Suppressor macrophage treated with lipopolysaccharide for 1 hour (primary cell): ENCODE data around the gene SLC10A1.
"Not testable (repeated sequence)": the region's sequence is repeated elsewhere in the genome, so short reads cannot be mapped to it uniquely, and the experiment has no call there.

Experiments
- DNase-seq, 3 donors: peaks; one replicate each; pipeline ENCODE4 v3.0.0-alpha.2; 2020 to 2022

Gene SLC10A1

DNA sequence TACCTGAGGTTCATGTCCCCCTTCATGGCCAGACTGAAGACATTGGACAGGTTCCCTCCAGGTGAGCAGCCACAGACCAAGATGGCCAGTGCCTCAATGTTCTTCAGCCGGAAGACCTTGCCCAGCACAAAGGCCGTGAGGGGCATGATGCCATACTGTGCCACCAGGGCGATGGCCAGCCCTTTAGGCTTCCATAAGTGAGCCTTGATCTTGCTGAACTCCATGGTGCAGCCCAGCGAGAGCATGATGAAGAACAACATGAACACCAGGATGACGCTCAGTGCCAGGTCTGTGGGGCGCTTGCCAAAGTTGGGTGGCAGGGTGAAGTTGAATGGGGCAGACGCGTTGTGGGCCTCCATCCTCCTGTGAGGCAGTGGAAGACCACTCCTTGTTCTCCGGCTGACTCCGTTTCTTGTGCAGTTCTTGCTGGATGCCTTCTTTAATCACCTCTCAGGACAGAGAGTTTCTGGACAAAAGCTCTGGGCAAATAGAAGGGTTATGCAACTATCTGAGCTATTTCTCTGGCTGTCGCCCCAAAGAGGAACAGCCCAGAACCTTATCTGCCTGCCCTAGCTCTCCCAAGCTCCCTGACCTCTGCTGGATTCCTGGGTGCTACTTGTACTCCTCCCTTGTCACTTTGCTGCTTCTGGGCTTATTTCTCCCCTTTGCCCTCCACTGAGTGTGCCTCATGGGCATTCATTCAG is at the start of gene SLC10A1:
SLC10A1 (minus strand) TSS at position 445 of the 704 bp plus-strand sequence; CDS start at position 359, 86 bp downstream.
- no peak for DNase-seq

- no peak for DNase-seq
Observed at GRCh38 chr14:69845787-69846186, 48.7 kb upstream of the SLC10A1 start.

- peak in 1 of 3 donors; percentile 5 for DNase-seq
Observed at GRCh38 chr14:69845050-69845581, 48.1 kb upstream of the SLC10A1 start.

DNA sequence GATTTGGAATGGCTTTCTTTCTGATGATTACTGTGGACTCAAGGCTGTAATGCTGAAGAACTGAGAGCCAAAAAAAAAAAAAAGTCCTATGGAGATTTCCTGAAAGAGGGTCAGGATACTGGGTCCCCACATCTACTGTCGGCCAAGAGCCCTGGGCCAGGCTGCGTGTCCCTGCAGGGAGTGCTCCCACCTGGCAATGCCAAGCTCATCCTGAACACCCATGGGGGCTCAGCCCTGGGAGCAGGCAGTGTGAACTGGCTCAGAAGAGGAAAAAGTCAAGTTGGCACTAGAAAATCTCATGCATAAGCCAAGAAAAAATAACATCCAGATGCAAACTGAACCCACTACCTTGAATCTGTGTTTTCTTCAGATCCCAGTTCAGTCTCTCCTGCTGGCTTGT is 47.1 kb upstream of the SLC10A1 start:
- no peak for DNase-seq

DNA sequence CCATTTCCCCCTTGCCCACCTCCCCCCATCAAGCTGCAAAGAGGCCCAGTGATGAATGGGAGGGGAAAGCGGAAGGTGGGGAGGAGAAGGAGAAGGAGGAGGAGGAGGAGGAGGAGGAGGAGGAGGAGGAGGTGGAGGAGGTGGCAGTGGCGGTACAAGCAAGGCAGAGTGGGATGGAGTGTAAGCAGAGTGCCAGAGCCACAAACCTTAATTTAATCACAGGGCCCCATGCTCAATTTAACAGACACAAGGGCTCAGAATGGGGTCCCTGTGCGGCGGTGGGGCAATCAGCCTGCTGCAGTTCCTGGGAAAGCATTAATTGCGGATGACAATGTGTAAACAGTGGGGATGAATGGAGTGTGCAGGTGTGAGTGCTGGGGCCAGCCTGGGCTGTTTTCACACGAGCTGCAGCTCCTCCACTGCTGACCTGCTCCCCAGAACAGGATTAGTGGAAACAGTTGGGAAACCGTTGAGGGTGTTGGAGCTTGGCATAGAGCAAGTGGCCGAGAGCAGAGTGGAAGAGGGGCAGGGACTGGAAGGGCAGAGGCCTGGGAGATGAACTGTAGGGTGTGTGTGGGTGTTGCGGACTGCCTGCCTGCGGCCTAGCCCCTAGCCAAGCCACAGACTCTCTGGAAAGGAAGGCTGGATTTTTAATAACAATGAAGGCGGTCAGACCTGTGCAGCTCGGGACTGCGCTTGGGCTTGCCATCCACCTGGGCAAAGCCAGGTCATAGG is 45.8 kb upstream of the SLC10A1 start:
- DNase-seq: no peak

DNA sequence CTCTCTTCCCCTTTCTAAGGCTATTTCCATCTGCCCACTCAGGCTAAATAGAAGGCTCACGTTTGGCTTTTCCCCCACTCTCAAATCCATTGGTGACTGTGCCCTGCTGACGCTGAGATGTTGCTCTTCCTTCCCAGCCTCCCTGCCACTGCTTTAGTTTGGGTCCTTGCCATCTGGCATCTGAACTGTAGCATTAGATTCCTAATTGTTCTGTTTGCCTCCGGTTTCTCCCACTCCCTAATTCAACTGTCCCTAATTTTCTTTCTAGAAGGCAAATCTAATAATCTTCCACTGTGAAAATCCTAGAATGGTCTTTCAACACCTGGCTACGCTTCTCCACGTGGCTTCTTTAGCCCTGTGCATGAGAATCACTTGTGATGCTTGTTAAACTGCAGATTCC is 44.6 kb upstream of the SLC10A1 start:
- peak; percentile 17 to 32 (median 20) for DNase-seq

DNA sequence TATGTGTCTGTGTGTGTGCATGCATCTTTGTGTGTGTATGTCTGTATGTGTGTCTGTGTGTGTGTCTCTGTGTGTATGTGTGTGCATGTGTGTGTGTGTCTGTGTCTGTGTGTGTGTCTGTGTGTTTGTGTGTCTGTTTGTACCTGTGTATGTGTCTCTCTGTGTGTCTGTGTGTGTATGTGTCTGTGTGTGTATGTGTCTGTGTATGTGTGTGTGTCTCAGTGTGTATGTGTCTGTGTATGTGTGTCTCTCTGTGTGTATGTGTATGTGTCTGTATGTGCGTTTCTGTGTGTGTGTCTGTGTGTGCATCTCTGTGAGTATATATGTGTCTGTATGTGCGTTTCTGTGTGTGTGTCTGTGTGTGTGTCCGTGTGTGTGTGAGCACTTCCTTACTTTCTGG is 42.6 kb upstream of the SLC10A1 start:
- no peak for DNase-seq

- no peak for DNase-seq
Observed at GRCh38 chr14:69838881-69839416, 41.9 kb upstream of the SLC10A1 start.

DNA sequence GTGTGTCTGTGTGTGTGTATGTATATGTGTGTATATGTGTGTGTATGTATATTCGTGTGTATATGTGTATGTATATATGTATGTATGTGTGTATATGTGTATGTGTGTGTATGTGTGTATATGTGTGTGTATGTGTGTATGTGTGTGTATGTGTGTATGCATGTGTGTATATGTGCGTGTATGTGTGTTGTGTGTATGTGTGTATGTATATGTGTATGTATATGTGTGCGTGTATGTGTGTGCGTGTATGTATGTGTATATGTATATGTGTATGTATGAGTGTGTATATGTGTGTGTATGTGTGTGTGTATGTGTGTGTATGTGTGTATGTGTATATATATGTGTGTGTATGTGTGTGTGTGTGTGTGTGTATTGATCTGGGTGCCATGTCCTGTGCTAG is 31.8 kb upstream of the SLC10A1 start:
- no peak for DNase-seq

DNA sequence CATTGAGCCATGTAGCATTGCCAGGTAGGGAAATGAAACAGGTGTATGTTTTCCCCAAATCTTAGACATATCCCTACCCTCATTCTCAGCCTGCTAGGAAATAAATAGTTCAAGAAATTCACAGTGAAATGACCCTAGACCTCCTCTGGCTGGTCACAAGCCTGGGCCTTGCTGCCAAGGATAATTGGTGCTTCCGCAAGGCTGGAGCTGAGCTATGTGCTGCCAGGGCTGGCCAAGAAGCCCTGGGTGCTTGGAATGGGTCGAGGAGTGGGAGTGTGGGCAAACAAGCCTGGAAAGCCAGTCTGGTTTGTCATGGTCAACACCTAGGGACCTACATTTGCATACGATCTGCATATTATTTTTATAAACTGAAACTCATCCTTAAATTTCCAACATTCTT is 31.3 kb upstream of the SLC10A1 start:
- no peak for DNase-seq

GRCh38 chr14:69827560-69827959 is 30.5 kb upstream of the SLC10A1 start:
- DNase-seq: no peak

GRCh38 chr14:69822456-69822855 is 25.4 kb upstream of the SLC10A1 start:
- no peak for DNase-seq

DNA sequence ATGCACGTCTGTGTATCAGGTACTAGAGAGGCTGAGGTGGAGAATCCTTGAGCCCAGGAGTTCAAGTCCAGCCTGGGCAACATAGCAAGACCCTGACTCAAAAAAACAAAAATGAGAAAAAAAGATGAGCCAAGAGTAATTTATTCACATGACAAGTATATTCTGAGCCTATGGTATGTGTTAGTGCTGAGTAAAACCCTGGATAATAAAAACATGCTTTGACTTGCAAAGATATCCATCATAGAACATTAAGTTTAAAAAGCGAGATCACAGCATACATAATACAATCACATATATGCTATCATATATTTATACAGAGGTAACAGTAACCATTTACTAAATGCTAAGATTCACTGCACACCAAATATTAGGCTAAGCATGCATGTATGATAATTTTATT is 23.9 kb upstream of the SLC10A1 start:
- DNase-seq: no peak

DNA sequence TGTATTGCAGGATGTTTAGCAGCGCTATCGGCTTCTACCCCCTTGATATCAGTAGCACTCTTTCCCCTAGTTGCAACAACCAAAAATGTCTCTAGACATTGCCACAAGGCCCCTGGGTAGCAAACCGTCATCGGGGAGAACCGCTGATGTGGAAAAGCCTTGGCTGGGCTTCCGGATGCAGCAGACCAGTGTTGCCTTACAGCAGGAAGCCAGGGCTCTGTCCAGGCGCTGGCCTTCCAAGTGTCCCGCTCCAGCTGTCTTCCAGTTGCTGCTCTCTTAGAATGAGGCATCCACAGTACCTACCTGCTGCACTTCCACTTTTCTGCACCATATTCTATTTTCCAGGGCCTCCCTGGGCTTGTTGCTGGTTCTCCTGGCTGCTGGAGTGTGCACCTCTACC is 22.6 kb upstream of the SLC10A1 start:
- DNase-seq: no peak

GRCh38 chr14:69818758-69819191 is 21.7 kb upstream of the SLC10A1 start:
- DNase-seq: peak; percentile 70 to 85 (median 79)

- DNase-seq: no peak
Observed at GRCh38 chr14:69816216-69816615, 19.2 kb upstream of the SLC10A1 start.

GRCh38 chr14:69815556-69815955 is 18.5 kb upstream of the SLC10A1 start:
- no peak for DNase-seq

GRCh38 chr14:69814397-69814796 is 17.4 kb upstream of the SLC10A1 start:
- DNase-seq: no peak

DNA sequence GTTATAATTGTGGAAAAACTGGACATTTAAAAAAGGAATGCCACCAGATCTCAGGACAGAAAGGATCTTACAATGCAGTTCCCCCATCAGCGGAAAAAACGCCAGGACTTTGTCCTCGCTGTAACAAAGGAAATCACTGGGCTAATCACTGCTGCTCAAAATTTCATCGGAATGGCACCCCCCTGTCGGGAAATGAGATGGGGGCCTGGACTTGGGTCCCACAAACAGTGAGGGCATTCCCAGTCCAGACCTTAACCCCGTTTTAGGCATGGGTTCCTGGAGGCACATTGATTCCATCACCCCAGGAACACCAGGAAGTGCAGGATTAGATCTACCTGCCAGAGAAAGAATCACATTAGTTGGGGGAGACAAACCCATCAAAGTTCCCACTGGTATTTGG is 16.3 kb upstream of the SLC10A1 start:
- not testable (repeated sequence) for DNase-seq

- DNase-seq: no peak
Observed at GRCh38 chr14:69812711-69813110, 15.7 kb upstream of the SLC10A1 start.

- DNase-seq: peak in 1 of 3 donors; percentile 3
Observed at GRCh38 chr14:69811868-69812252, 14.8 kb upstream of the SLC10A1 start.

DNA sequence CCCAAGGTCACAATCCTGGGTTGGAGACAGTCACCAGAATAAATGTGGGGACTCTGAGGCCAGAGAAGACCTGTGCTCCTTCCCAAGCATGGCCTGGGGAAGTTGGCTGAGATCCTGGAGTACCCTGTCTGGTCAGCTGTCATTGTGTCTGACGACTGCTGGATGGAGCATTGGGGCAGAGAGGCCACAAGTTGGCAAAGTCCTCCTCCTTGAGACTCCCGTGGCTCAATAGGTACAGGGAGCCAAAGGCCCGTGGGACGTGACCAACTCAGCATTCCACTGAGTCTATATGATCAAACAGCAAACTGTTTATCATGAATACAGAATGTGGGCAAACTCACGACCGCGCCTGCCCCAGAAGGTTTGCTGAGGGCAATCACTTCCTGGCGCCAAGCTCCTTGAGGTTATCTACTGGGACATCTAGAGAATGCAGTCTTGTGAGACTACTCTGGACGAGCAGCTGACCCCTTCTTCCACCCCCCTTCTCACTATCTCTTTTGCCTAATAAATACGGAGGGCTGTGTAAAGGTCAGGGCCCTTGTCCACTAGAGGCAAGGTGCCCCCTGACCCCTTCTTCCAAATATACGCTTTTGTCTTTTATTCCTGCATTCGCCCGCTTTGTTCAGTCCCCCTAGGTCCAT is 14.3 kb upstream of the SLC10A1 start:
- DNase-seq: no peak
